SK-N-DZ (cell line): ENCODE results near the gene ADCY2.

Experiments used
- DNase-seq: peaks from one replicate; pipeline ENCODE4 v3.0.0-alpha.2; 2015; ENCODE audit warnings: low spot score

ADCY2 gene

GRCh38 chr5:7503564-7503963, 107.6 kb downstream of the ADCY2 start:
- DNase-seq = no peak

- no peak for DNase-seq
Observed at GRCh38 chr5:7515284-7515914, 119.5 kb downstream of the ADCY2 start.

GRCh38 chr5:7516253-7516652, 120.3 kb downstream of the ADCY2 start:
- DNase-seq = no peak

- no peak for DNase-seq
Observed at GRCh38 chr5:7517006-7517405, 121.1 kb downstream of the ADCY2 start.

GRCh38 chr5:7518947-7519560, 123.1 kb downstream of the ADCY2 start:
- no peak for DNase-seq

- DNase-seq = no peak
Observed at GRCh38 chr5:7519564-7519963, 123.6 kb downstream of the ADCY2 start.

GRCh38 chr5:7529880-7530279, 133.9 kb downstream of the ADCY2 start:
- DNase-seq = no peak

GRCh38 chr5:7533941-7534340, 138.0 kb downstream of the ADCY2 start:
- DNase-seq = no peak

GRCh38 chr5:7534505-7534904, 138.6 kb downstream of the ADCY2 start:
- peak; percentile 3 for DNase-seq

- no peak for DNase-seq
Observed at GRCh38 chr5:7537573-7537972, 141.6 kb downstream of the ADCY2 start.

GRCh38 chr5:7539571-7539970, 143.6 kb downstream of the ADCY2 start:
- DNase-seq = no peak

- no peak for DNase-seq
Observed at GRCh38 chr5:7540736-7541485, 145.0 kb downstream of the ADCY2 start.

GRCh38 chr5:7541898-7542297, 146.0 kb downstream of the ADCY2 start:
- DNase-seq = no peak

GRCh38 chr5:7546555-7546954, 150.6 kb downstream of the ADCY2 start:
- DNase-seq = no peak

GRCh38 chr5:7548596-7548995, 152.7 kb downstream of the ADCY2 start:
- DNase-seq = no peak

- DNase-seq = no peak
Observed at GRCh38 chr5:7565559-7565958, 169.6 kb downstream of the ADCY2 start.

GRCh38 chr5:7576023-7576715, 180.2 kb downstream of the ADCY2 start:
- DNase-seq = no peak

- no peak for DNase-seq
Observed at GRCh38 chr5:7577381-7577780, 181.4 kb downstream of the ADCY2 start.

- no peak for DNase-seq
Observed at GRCh38 chr5:7578071-7578470, 182.1 kb downstream of the ADCY2 start.

- DNase-seq = no peak
Observed at GRCh38 chr5:7584749-7585148, 188.8 kb downstream of the ADCY2 start.

GRCh38 chr5:7585807-7586206, 189.9 kb downstream of the ADCY2 start:
- no peak for DNase-seq

GRCh38 chr5:7586480-7586879, 190.5 kb downstream of the ADCY2 start:
- DNase-seq = no peak
